DOHH2 (cell line): Measurements from ENCODE around the gene GABARAPL2.

ENCODE experiments used
- H3F3A ChIP-seq: fragments of 200-600 bp; sonication (generic), shearing (Covaris generic); 2 replicates; pipeline ENCODE4 v1.6.0; 2016; ENCODE audit warnings: antibody characterized with exemption, mild to moderate bottlenecking; ENCODE audit not compliant: control insufficient read depth, insufficient read depth
- H3K27ac ChIP-seq: fragments of 200-600 bp; sonication (generic); 2 replicates; pipeline ENCODE4 v1.5.1; 2014; ENCODE audit warnings: low read depth, mild to moderate bottlenecking, low read length, moderate library complexity
- H3K27me3 ChIP-seq: fragments of 200-600 bp; sonication (generic); 2 replicates; pipeline ENCODE4 v1.6.1; 2014; ENCODE audit warnings: mild to moderate bottlenecking, low read length, mixed read lengths; ENCODE audit not compliant: control insufficient read depth
- H3K36me3 ChIP-seq: fragments of 200-600 bp; sonication (generic); 2 replicates; pipeline ENCODE4 v1.6.1; 2014; ENCODE audit warnings: mild to moderate bottlenecking, low read length, moderate library complexity, mixed read lengths; ENCODE audit not compliant: control insufficient read depth
- H3K4me1 ChIP-seq: fragments of 200-600 bp; sonication (generic); 2 replicates; pipeline ENCODE4 v1.6.1; 2014; ENCODE audit warnings: mild to moderate bottlenecking, low read length, mixed read lengths; ENCODE audit not compliant: control insufficient read depth
- H3K4me2 ChIP-seq: fragments of 200-600 bp; sonication (generic); 2 replicates; pipeline ENCODE4 v1.6.0; 2014; ENCODE audit warnings: mild to moderate bottlenecking, low read length, moderate library complexity
- H3K4me3 ChIP-seq: fragments of 200-600 bp; sonication (generic); 2 replicates; pipeline ENCODE4 v1.5.1; 2014; ENCODE audit warnings: mild to moderate bottlenecking, low read length, mixed read lengths
- H3K79me2 ChIP-seq: fragments of 200-600 bp; sonication (generic); 2 replicates; pipeline ENCODE4 v1.6.1; 2014; ENCODE audit warnings: mild to moderate bottlenecking, low read length, mixed read lengths; ENCODE audit not compliant: control insufficient read depth
- H3K9me2 ChIP-seq: fragments of 200-600 bp; sonication (generic); replicated peaks from 2 replicates; pipeline ENCODE4 v1.6.1; 2014; ENCODE audit warnings: mild to moderate bottlenecking, low read length, mixed read lengths; ENCODE audit not compliant: control insufficient read depth
- H3K9me3 ChIP-seq: fragments of 200-600 bp; sonication (generic); 2 replicates; pipeline ENCODE4 v1.6.1; 2014; ENCODE audit warnings: antibody characterized with exemption, low read length, mixed read lengths; ENCODE audit not compliant: control insufficient read depth, insufficient read depth
- H4K20me1 ChIP-seq: fragments of 200-600 bp; sonication (generic); 2 replicates; pipeline ENCODE4 v1.6.0; 2014; ENCODE audit warnings: low read depth, mild to moderate bottlenecking, antibody characterized with exemption, low read length, moderate library complexity; ENCODE audit not compliant: control insufficient read depth, insufficient read depth
- EZH2phosphoT487 ChIP-seq: fragments of 200-600 bp; sonication (generic); IDR thresholded peaks from 2 replicates; pipeline ENCODE4 v1.6.1; 2017; ENCODE audit warnings: borderline replicate concordance, mild to moderate bottlenecking, antibody characterized with exemption, low read length, moderate library complexity, mixed read lengths
- TF ChIP-seq, protein P1 (sequence below): fragments of 200-600 bp; sonication (generic); IDR thresholded peaks from one replicate; pipeline ENCODE4 v1.5.1; 2014; ENCODE audit warnings: antibody characterized with exemption, mild to moderate bottlenecking, low read depth, low read length; ENCODE audit not compliant: poor library complexity, severe bottlenecking

The GABARAPL2 gene

DNA sequence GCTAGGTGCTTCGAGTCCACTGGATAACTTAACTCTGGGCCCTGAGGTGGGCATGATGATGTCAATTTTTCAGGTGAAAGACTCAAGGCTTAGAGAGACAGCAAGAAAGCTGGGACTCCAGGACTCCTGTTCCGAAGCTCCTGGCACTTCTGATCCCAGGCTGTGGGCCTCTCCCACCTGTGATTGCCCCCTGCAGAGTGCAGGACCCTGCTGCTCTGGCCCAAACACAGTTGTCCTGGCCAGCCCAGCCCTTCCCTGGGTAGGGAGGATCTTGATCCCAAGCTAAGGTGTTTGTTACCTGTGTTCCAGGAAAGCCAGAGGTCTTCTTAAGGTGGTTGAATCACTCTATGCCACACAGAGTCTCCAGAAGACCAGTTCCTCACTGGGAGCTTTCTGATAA is 33.4 kb upstream of the GABARAPL2 start:
- Histone ChIP-seq H3F3A (no peaks in the 10 kb centered on the region), H3K4me3 (no peak overlapping the region), H3K27ac (no peak overlapping the region), H3K9me3 (no peaks in the 10 kb centered on the region), H3K27me3 (no peaks in the 10 kb centered on the region), H3K4me1 (no peaks in the 10 kb centered on the region), H4K20me1 (no peaks in the 10 kb centered on the region), H3K36me3 (no peaks in the 10 kb centered on the region), H3K4me2 (no peak overlapping the region), H3K9me2 (no peaks in the 10 kb centered on the region), H3K79me2 (no peaks in the 10 kb centered on the region)
- TF ChIP-seq EZH2phosphoT487: no peak
- TF ChIP-seq, protein P1, sequence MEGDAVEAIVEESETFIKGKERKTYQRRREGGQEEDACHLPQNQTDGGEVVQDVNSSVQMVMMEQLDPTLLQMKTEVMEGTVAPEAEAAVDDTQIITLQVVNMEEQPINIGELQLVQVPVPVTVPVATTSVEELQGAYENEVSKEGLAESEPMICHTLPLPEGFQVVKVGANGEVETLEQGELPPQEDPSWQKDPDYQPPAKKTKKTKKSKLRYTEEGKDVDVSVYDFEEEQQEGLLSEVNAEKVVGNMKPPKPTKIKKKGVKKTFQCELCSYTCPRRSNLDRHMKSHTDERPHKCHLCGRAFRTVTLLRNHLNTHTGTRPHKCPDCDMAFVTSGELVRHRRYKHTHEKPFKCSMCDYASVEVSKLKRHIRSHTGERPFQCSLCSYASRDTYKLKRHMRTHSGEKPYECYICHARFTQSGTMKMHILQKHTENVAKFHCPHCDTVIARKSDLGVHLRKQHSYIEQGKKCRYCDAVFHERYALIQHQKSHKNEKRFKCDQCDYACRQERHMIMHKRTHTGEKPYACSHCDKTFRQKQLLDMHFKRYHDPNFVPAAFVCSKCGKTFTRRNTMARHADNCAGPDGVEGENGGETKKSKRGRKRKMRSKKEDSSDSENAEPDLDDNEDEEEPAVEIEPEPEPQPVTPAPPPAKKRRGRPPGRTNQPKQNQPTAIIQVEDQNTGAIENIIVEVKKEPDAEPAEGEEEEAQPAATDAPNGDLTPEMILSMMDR: no peak

DNA sequence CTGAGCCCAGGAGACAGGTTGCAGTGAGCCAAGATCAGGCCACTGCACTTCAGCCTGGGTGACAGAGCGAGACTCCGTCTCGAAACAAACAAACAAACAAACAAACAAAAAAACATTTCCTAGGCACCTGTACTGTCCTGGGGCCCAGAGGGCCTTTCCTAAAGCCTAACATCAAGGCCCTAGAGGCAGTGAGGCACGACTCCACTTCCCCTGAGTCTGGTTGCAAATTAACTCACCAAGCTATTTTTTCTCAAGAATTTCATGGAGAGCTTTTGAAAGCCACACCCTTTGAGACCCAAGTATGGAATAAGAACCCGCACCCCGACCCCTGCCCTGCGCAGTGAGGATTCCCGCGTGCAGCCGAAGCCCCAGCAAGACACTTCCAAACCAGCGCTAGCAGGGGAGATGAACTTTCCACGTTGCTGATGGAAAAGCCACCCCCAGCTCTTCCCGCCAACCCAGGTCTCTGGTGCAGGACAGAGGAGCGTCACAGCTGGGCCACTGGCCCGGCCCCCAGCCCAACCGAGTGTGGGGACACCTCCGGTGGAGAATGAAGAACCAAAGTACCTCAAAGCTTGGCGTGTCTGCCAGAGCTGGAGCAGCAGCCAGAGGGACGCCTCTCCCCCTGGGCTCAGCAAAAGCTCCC is 31.5 kb upstream of the GABARAPL2 start:
- H3K4me2 ChIP-seq: no peak overlapping the region
- H3K9me3 ChIP-seq: no peaks in the 10 kb centered on the region
- no peaks in the 10 kb centered on the region for H3K36me3 ChIP-seq
- no peak overlapping the region for H3K4me3 ChIP-seq
- H4K20me1 ChIP-seq: no peaks in the 10 kb centered on the region
- no peaks in the 10 kb centered on the region for H3K27me3 ChIP-seq
- H3K4me1 ChIP-seq: no peaks in the 10 kb centered on the region
- TF ChIP-seq, protein P1: no peak
- no peak for TF ChIP-seq EZH2phosphoT487
- H3F3A ChIP-seq: no peaks in the 10 kb centered on the region
- no peaks in the 10 kb centered on the region for H3K9me2 ChIP-seq
- no peak overlapping the region for H3K27ac ChIP-seq
- no peaks in the 10 kb centered on the region for H3K79me2 ChIP-seq

DNA sequence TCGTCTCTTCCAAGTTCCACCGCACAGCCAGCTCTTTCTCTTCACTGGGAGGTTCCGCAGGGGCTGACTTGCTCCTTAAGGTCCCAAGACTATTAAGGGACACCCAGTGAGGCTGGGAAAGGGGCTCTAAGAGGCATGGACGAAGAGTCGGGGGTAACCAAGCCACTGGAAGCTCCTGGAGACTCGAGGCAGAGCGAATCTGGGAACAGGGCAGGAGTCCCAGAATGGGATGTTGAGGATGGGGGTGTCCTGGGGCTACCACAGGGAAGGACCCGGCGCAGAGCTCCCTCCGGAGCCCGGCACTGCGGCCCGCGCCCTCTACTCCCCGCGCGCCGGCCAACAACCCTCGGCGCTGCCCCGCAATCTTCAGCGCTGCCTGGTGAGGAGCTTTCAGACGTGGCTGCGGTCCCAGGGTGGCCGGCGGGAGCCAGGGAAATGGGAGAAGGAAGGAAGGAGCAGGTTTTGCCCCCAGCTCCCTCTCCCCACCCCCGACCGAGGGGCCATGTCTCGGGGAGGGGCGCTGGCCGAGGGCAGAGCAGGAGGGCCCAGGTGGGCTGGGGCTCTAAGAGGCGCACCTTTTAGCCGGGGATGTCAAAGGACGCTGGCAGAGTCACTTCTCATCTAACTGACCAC is 30.9 kb upstream of the GABARAPL2 start:
- TF ChIP-seq, protein P1: no peak
- no peak for TF ChIP-seq EZH2phosphoT487
- H3K36me3 ChIP-seq: peaks cover 5% of the 10 kb centered on the region
- no peak overlapping the region for H3K4me3 ChIP-seq

More for the DNA sequence above, 30.9 kb upstream of the GABARAPL2 start:
- Histone ChIP-seq H3F3A (no peaks in the 10 kb centered on the region), H4K20me1 (no peaks in the 10 kb centered on the region), H3K9me3 (no peaks in the 10 kb centered on the region), H3K27me3 (no peaks in the 10 kb centered on the region), H3K27ac (no peak overlapping the region), H3K4me1 (no peaks in the 10 kb centered on the region), H3K79me2 (no peaks in the 10 kb centered on the region), H3K4me2 (no peak overlapping the region), H3K9me2 (no peaks in the 10 kb centered on the region)
